NCI-H460 (cell line): ENCODE data around the gene SMAD2. TPM values are rescaled to one million over a fixed set of nuclear protein-coding genes. Genes with fewer than 3 reads are reported as not detected.

ENCODE experiments used
- DNase-seq: peaks from one replicate; pipeline ENCODE4 v3.0.0-alpha.2; 2016; ENCODE audit warnings: low read depth; ENCODE audit errors: extremely low read depth
- total RNA-seq: library from RNA; depleted of rRNA; stranded (reverse); fragments of >200 nt; shearing (Covaris generic); gene quantifications from 2 replicates; pipeline ENCODE4 v1.2.3, GENCODE V29; 2014

Gene SMAD2
- total RNA-seq, 1 experiment from 2014 or later, result 220 TPM

DNA sequence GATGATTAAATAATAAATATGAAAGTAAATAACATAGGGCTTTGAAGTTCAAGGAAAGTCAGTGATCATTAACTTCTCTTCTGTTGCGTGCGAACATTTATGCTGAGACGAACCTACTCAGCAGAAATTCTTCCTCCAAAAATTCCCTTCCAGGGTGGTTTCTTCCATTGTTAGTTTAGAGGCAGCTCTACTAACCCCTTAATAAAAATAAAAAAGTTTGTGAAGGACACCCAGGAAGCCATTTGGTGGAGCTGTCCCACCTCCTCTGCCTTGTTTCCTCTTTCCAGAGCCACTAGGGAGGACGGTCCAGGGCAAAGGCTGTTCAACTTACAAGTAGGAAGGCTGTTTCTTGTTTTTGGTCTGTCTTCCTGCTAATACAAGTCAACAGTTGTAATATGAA is 2.1 kb upstream of the SMAD2 start:
- no peak for DNase-seq

DNA sequence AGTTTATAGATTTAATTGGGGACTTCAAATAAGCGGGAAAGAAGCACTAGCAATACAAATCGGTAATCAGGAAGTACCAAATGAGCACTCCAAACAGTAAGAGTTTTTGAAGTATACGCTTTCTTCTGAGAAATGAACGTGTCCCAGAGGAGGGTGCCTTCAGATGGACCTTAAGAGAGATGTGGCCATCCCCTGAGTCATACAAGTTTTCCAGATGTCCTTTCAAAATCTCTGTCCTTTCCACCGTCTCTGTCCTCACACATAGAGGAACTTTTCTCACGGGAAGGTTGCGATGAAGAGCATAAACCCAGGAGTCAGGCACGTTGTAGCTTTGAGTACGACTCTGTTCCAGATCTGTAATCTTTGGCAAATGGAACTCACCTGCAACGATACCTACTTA is 1.7 kb upstream of the SMAD2 start:
- no peak for DNase-seq

DNA sequence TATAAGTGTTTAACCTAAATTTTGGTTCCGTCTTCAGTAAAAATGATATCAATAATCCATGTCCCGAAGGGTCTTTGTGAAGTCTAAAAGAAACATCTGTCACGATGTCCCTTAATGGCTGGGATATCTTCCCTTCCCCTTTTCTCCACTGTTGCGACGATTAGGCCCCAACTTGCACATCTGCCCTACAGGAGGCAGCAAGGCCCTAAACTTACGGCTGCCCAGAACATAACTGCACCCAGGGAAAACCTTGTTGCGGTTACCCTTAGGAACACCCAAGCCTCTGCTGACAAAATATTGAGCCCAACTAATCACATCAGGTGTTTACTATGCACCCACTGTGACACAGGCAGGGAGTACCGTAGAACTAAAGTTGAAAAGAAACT is 1.3 kb upstream of the SMAD2 start:
- DNase-seq, result peak; percentile 54

DNA sequence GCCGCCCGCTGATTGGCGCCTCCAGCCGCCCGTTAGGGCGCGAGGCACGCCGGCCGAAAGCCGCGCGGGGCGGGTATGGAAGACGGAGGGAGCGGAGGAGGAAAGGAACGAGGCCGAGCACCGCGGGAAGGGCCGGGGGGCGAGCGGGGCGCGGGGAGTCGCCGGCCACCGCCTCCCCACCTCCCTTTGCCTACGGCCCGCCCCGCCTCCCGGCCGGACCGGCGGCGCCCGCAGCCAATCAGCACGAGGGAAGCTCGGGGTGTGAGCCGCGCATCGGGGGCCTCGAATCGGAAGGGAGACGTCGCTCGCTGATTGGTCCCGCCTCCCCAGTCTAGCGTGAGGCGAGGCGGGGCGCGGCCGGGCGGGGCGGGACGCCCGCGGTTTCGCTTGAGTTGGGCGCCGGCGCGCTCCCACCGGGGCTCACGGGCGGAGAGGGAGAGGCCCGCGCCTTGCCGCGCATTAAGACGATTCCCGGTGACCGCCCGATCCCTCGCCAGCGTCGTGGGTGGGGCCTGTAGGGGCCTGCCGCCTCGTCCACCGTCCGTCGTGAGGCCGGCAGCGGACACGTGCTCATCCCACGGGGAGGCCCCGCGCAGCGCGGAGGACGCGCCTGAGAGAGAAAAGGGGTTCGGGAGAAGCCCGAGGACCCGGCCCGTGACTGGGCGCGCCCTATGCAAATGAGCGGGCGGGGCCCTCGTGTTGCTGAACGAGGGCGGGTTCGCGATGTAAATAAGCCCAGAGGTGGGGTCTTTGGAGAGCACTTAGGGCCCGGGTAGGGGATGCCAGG is 665 bp upstream of the SMAD2 start:
- DNase-seq, result peak; percentile 94

DNA sequence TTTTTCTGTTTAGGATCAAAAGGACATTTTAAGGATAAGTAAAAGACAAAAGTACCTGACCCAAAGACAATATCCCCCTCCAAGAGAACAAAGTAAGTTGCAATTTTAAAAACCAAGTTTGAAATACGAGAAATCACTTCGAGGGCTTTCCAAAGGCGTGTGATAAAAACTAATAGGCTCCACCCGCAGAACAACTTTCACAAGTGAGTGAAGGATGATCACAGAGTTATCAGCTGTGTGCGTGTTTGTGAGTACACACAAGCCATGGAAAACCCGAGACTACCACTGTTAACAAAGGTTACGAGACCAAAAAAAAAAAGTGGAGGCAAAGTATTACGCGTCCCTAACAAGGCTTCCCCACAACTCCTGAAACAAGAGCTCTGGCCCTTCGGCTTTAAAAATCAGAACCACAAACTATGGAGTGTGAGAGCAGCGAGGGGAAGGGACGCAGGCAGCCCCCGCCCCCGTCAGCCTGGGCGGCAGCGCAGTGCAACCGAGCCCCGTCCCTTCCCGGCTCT is 719 bp downstream of the SMAD2 start:
- DNase-seq, result peak; percentile 65

DNA sequence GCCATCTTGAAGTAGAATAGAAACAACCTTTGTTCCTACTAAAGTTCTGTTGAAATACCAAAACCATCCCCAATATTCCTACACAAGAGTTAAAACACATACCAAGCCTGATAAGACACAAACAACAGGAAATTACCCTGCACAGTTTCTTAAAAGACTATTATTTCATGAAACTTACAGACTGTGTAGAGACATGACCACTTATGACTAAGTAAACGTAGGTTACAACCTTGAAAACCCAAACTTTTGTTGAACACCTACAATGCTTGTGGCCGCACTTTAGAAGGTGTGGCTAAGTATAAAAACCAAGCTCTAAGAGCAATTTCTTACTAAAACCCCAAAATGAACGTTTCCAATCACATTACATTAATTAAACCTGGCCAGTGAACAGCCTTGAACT is 2.0 kb downstream of the SMAD2 start:
- DNase-seq, result no peak

DNA sequence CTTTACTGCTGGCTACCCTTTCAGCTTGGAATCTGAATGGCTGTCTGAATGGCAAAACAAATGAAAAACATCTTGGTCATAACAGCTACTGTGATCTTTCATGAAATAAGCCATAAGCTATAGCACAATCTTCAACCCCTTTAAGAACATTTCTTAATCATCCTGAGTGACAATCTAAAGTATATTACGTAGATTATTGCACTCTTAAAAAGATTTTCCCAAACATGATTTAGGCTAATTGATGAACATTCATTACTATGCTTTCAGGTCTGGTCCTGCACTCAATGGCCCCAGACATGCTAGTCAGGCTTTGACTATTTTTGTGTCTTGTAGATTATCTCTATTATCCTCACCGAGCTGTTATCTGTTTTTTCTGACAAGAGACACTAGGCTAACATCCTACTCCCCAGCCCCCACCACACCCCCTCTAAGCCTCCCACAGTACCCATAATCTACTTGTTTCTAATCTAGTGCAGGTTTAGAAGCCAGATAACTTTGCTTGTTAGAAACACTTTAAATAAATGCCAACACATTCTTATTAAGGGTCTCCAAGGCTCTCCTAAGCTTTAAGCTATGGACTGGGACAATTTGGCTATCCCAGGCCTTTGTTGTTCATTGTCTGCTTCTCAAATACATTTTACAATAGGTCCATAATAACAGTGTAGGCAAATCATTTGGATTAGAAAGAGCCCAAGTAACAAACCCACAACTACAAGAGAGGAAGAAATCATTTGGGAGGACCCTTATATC is 4.2 kb downstream of the SMAD2 start:
- DNase-seq, result no peak

DNA sequence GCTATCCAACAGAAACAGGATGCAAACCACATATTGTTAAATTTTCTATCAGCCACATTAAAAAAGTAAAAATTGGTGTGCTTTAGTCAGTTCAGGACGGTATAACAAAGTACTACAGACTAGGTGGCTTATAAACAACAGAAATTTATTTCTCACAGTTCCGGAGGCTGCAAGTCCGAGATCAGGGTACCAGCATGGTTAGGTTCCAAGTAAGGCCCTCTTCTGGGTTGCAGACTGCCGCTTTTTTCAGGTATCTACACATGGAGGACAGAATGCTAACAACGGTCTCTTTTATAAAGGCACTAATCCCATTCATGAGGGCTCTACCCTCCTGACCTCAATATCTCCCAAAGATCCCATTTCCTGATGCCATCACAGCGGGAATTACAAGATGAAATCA is 10.5 kb downstream of the SMAD2 start:
- no peak for DNase-seq

DNA sequence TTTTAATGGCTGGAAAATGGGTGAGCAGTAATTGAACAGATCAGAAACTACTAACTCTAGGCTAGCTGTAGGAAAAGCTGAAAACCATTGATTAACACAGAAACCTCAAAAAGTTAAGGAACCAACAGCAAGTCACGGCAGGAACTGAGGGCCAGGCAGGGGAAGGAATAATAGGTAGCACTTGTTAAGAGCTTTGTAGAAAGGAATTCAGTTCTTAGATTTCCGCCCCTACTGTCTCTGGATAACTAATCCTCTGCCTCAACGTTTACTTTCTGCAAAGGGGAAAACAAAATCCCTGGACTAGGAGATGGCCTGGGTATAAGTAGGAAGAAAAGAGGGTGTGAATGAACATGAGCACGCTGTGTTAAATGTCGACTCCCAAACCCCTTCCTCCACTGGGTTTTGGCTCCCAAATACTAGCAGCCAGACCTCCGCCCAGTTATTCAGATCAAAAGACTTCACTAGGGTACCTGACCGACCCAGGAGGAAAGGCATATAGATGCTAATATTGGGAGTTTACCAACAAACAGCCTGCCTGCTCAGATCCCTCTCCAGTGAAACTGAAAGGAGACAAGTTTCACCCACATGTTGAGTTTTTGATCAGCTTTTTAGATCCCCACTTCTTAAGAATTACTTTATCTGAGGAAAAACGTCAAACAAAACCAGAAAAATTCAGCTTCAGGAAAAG is 12.4 kb downstream of the SMAD2 start:
- DNase-seq, result no peak

DNA sequence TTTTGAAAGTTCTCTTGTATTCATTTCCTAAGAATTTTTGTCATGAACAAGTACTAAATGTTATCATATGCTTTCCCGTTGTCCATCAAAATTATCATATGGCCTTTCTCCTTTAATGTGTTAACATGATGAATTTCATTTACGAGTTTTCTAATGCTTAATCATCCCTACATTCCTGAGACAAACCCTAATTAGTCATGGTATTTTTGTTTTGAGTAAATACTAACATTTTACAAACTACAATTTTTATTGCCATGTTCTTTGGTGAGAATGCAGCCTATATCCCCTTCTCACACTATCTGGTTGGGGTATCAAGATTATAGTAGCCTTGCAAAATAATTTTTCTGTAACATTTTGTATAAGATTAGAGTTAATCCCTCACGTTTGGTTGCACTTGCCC is 14.5 kb downstream of the SMAD2 start:
- no peak for DNase-seq

DNA sequence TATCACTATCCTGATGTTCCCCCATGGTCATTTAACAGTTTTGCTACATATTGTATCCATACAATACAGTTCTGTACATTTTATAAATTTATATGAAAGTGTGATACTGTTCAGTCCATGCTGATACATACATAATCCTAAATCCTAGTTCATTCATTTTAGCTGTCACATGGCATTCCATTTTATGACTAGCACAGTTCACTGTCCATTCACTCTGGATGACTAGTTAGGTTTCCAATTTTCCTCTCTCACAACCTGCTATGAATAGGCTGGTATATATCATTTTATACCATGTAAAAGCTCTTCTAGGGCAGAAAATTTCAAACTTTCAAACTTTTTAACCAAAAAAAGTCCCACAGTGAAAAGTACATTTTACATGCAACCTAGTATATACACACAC is 15.2 kb downstream of the SMAD2 start:
- no peak for DNase-seq

DNA sequence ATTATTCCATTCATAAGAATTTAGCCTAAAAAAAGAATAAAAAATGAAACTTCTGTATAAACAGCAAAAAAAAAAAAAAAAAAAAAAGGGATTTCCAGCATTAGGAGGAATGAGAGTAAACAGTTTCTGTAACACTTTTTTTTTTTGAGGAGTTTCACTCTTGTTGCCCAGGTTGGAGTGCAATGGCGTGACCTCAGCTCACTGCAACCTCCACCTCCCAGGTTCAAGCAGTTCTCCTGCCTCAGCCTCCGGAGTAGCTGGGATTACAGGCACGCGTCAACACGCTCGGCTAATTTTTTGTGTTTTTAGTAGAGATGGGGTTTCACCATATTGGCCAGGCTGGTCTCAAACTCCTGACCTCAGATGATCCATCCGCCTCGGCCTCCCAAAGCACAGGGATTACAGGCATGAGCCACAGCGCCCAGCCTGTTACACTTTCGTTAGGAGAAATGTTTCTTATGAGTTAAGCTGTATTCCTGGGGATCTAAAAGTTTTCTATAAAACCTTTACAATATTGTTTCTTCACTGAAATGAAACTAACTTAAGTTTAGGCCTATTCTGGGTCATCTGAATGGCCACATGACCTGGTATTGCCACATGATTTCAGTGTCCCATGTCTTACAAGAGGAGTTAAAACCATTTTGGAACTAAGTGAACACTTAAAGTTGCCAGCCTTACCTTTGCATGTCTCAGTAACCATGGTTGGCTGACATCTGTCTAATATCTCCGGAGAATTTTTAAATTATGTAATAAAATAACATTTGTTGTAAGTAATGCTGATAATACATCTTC is 17.5 kb downstream of the SMAD2 start:
- no peak for DNase-seq

DNA sequence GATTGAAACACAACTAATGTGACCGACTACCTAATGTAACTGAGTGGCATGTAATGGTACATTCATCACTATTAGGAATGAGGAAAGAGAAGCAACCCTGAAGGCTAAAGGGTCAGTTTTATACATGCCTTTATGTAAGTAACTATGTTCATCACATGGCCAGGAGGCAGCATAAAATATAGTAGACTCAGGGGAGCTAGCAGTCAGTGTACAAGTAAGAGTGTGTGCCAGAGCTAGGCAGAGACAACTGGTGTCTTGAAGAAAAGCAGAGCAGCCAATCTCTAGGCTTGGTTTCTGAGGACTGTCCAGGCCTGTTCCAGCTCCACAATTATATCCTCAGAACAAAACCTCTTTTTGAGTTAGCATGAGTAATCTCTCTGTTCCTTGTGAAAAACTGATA is 18.1 kb downstream of the SMAD2 start:
- no peak for DNase-seq

DNA sequence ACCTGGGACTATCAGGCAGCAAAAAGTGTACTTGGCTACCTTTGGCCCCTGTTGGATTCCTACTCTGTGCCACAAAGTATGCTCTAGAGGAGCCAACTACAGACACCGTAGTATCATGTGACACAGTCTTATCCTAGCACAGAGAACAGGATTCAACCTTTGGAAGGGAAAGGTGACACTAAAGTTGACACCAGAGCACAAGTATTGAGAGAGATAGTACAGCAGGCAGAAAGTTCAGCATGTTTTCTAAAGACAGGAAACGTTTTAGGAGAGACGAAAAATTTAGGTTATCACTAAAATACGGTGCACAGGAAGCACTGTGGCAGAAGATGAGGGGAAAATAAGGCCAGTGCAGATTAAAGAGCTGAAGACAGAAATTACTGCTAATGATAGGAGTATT is 18.6 kb downstream of the SMAD2 start:
- no peak for DNase-seq

DNA sequence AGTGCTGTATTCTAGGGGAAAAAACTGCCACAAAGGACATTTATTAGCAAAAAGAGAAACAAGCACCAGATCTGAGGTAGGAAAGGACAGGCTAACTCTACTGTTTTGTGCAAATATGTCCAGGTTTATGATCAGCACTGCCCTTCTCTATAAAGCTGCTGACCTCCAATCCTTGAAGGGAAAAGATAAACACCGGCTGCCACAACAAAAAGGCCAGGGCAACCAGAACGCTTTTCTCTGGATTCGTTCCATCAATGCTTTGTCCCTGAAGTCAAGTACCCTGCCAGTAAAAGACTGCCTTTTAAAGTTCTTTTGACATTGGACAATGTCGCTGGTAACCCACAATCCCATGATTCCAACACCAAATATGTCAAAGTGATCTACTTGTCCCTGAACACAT is 21.0 kb downstream of the SMAD2 start:
- DNase-seq, result no peak

DNA sequence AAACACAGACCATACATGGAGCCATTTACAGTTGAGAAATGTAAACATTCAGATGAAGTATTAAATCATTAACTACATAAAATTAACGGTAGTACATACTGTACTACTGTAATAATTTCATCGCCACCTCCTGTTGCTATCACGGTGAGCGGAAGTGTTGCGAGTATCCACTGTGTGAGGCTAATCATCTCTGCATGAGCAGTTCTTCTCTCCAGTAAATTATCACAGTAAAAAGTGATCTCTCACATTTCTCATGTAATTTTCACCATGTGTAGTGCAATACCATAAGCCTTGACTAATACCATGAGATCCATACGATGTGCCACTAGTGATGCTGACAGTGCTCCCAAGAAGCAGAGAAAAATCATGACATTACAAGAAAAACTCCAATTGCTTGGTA is 21.9 kb downstream of the SMAD2 start:
- no peak for DNase-seq

DNA sequence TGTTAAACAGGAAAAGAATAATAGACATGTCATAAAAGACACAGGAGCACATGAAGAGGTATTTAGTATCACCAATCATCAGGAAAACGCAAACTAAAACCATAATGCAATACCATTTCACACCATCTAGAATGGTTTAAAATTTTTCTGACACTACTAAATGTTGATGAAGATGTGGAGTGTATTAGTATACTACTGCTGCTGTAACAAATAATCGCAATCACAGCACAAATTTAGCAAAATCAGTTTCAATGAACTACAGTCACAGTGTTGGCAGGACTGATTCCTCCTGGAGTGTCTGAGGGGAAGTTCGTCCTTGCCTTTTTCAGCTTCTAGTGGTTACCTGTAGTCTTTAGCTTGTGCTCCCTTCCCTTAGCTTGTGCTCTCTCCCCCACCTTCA is 24.1 kb downstream of the SMAD2 start:
- DNase-seq, result no peak

DNA sequence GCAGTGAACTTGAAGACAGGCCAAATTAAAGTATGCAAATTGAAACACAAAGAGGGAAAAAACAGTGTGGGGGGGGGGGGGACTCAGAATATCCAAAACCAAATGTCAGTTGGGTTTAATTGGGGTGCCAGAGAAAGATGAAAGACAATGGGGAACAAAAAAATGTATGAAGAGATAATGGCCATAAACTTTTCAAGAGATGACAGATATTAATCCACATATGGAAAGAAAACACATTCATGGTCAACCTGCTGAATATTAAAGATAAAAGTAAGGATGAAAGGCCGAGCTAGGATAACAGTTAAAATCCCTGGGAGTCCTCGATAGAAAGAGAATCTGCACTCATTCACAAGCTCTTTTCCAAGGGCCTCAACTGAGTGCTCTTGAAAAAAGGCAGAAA is 26.6 kb downstream of the SMAD2 start:
- DNase-seq, result no peak

DNA sequence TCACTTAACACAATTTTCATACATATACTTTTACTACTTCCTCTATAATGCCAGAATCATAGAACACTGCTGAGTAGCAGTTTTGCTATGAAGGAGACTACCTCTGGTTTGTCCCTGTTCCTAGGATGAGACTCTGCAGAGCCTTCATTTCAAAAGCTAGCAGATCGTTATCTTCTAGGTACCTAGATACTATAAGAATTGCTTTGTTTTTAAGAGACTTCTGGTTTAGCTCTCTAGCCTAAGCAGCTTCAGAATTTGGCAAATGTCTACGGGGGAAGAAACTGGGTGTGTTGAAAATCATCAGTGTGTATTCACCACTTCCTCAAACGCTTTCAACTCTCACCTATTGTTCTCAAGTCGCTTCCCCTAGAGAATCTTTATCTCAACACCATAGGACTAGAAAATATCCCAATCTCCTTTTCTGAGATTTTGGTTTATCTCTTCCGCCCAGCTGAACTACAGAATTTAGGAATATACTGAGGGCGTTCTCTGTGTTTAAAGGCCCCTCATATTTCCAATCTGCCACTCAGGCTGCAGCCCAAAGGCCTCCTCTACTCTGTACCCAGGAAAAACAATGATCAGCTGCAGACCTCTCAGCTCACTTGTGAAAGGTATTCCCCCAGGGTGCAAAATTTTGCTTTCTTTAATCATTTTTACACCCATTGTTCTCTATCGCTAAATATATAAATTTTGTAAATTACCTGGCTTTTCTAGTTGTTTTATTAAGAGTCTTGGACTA is 28.7 kb downstream of the SMAD2 start:
- DNase-seq, result no peak
